K562 (cell line): ENCODE results near the gene ZNF266. TPM values are rescaled to one million over a fixed set of nuclear protein-coding genes. Genes with fewer than 3 reads are reported as not detected.

Experiments used
- BMI1 ChIP-seq: fragments of 150-350 bp; IDR thresholded peaks from 2 replicates; pipeline ENCODE4 v1.6.1; 2014; ENCODE audit warnings: low read length
- BRD4 ChIP-seq: fragments of 200-600 bp; sonication (generic); IDR thresholded peaks from 2 replicates; pipeline ENCODE4 v1.6.1; 2017; ENCODE audit warnings: inconsistent platforms
- CC2D1A ChIP-seq: fragments of 450-650 bp; IDR thresholded peaks from 2 replicates; pipeline ENCODE4 v1.6.1; 2017; ENCODE audit warnings: mild to moderate bottlenecking
- CHD7 ChIP-seq: fragments of 200-600 bp; sonication (generic); IDR thresholded peaks from one replicate; pipeline ENCODE4 v1.6.1; 2012; ENCODE audit warnings: mild to moderate bottlenecking, low read depth, low read length, inconsistent platforms
- GABPA ChIP-seq: fragments of 200-800 bp; sonication (Bioruptor generic); conservative IDR thresholded peaks from 2 replicates; pipeline ENCODE4 v1.6.1; 2016; ENCODE audit warnings: low read depth, missing genetic modification characterization, missing compliant biosample characterization
- MAX ChIP-seq: sonication (generic); formaldehyde crosslinking; IDR thresholded peaks from 2 replicates; pipeline ENCODE4 v1.9.0; 2022; ENCODE audit warnings: mild to moderate bottlenecking, missing genetic modification reagents
- MNT ChIP-seq, 2 experiments: fragments of 450-650 bp; conservative IDR thresholded peaks; 2 replicates each; pipeline ENCODE4 v1.6.1; 2017; ENCODE audit warnings: mild to moderate bottlenecking in 2 of 2, moderate library complexity in 2 of 2
- PHF21A ChIP-seq: fragments of 450-650 bp; IDR thresholded peaks from 2 replicates; pipeline ENCODE4 v1.6.1; 2017; ENCODE audit warnings: low read depth, borderline replicate concordance
- SAP30 ChIP-seq: fragments of 200-600 bp; sonication (generic); IDR thresholded peaks from 2 replicates; pipeline ENCODE4 v1.6.1; 2012; ENCODE audit warnings: borderline replicate concordance, low read depth, mild to moderate bottlenecking, moderate library complexity, low read length, control low read depth, inconsistent platforms; ENCODE audit not compliant: insufficient read depth, poor library complexity, severe bottlenecking
- SMAD3 ChIP-seq: fragments of 450-650 bp; formaldehyde crosslinking; conservative IDR thresholded peaks from 2 replicates; pipeline ENCODE4 v1.4.0; 2020; ENCODE audit warnings: mild to moderate bottlenecking
- TAF15 ChIP-seq: fragments of 200-400 bp; formaldehyde crosslinking; IDR thresholded peaks from 2 replicates; pipeline ENCODE4 v1.6.1; 2017; ENCODE audit warnings: mild to moderate bottlenecking, low read depth, low read length, moderate library complexity
- TRIM28 ChIP-seq: fragments of 450-650 bp; IDR thresholded peaks from 2 replicates; pipeline ENCODE4 v1.6.1; 2017
- WHSC1 ChIP-seq: IDR thresholded peaks from one replicate; pipeline ENCODE4 v1.6.1; 2012; ENCODE audit warnings: low read length, control low read depth, inconsistent platforms
- ZBTB8A ChIP-seq: fragments of 450-650 bp; IDR thresholded peaks from 2 replicates; pipeline ENCODE4 v1.6.1; 2018; ENCODE audit warnings: mild to moderate bottlenecking, moderate library complexity; ENCODE audit not compliant: partially characterized antibody
- polyA plus RNA-seq, 8 experiments: library from polyadenylated mRNA; depleted of rRNA in 4 of 8; stranded (reverse) in 5 of 8; unstranded in 3 of 8; fragments of >200 nt; fragmentation: Nextera tagmentation in 2 of 8; fragmentation: Illumina TruSeq in 1 of 8; extraction: Ambion mirVana in 2 of 8; extraction: Trizol in 1 of 8; gene quantifications; 2 replicates each; pipeline versions ENCODE4 v1.2.1 to v1.2.3, GENCODE V29; 2011 to 2014; ENCODE audit warnings: inconsistent platforms in 1 of 8, missing spikeins in 1 of 8
- total RNA-seq, 7 experiments: library from RNA; depleted of rRNA in 6 of 7; stranded (reverse); fragments of >200 nt in 6 of 7; fragmentation: Illumina TruSeq in 2 of 7; extraction: Trizol in 2 of 7; gene quantifications; 2 replicates each; pipeline versions ENCODE4 v1.2.1 to v1.2.3, GENCODE V29; 2011 to 2021; ENCODE audit warnings: low replicate concordance in 1 of 7

Gene ZNF266
- total and polyA plus RNA-seq, 9 of the 15 experiments (the other 6 are each of a cell fraction or from before 2014, with no cell fraction given) = 5.9 to 40.9 (median 20.3) TPM

GRCh38 chr19:9435279-9436268, at the start of gene ZNF266 (continued):
- peak; percentile 72; the same call in 1 of the 2 replicates for TF ChIP-seq CC2D1A
- TF ChIP-seq SMAD3 (CRISPR knock-in tag) = no peak
- TF ChIP-seq MAX (CRISPR knock-in tag) = peak; percentile 66
- TF ChIP-seq BMI1 = no peak
- TF ChIP-seq PHF21A = no peak
- peak; percentile 34 for TF ChIP-seq SAP30
- TF ChIP-seq GABPA (tag) = peak; percentile 97
- peak in 1 of 2 experiments; percentile 79; a peak in 2 of 4 replicates for TF ChIP-seq MNT (conservative IDR thresholded peaks at IDR 0.05)
- no peak for TF ChIP-seq TRIM28
- TF ChIP-seq TAF15 = no peak
- TF ChIP-seq CHD7 = no peak
- TF ChIP-seq BRD4 = peak; percentile 68; the same call in 1 of the 2 replicates
- no peak for TF ChIP-seq ZBTB8A
- no peak for TF ChIP-seq WHSC1
